ENCODE data around the gene PTPRK.
A peak's percentile ranks its signal among the peaks of the same experiment; 100 is the strongest.

Gene PTPRK

DNA sequence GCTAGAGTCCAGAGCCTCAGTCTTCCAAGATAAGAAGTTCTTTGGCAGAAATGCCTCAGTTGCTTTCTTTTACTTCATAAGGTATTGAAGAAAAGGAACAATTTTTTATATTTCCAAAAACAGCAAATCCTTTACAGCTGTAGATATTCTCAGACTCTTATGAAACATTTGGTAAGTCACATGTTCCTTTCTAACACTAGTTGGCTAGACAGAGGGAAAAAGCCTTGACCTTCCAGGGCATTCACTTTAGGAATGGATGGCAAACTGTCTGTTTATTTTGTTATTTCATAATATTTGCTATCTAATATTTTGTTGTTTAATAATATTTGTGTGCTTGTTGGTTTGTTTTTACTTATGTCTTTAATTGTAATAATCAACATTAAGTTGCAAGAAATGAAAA lies 140.8 kb downstream of the PTPRK start:
- DNase-seq: no peak

DNA sequence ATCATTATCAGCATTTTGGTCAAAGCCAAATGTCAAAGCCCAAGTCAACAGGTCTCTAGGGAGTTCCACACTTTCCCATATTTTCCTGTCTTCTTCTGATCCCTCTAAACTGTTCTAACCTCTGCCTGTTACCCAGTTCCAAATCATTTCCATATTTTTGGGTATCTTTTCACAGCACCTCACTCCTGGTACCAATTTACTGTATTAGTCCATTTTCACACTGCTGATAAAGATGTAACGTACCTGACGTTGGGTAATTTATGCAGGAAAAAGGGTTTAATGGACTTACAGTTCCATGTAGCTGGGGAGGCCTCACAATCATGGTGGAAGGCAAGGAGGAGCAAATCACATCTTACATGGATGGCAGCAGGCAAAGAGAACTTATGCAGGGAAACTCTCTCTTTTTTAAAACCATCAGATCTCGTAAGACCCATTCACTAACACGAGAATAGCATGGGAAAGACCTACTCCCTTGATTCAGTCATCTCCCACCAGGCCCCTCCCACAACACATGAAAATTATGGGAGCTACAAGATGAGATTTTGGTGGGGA lies 143.4 kb downstream of the PTPRK start:
- DNase-seq: no peak

DNA sequence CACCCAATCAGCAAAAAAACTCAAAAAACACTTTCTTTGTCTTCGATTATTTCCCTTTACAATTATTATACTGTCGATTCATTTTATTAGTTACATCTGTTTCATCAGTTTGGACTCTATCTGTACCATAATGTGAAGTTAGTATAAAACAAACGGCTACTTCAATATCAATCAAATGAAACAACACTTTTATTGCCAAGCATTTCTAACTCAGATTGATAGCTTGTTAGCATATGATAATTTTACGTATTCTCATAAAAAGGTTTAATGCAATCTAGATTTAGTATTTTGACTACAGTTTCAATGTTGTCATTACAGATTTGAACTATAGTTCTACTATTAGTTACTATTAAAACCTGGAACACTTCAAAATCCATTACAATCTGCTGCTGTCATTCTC lies 149.3 kb downstream of the PTPRK start:
- DNase-seq: no peak

DNA sequence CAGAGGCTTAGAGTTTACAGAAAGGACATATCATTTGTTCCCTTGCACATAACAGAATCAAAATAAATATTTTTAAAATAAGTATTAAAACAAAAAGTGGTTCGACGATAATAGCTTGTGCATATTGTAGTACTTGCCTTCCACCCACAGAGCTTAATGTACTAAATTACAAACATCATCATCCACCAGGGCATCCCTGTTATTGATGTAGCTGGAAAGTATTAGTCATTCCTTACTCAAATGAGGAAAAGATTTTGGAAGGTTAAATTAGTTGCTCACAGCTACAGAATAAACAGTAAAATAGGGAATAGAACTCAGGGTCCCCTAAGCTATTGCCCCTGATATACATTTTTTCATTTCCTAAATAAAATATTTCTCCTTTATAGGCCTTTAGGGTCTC lies 150.3 kb downstream of the PTPRK start:
- peak; percentile 4 for DNase-seq

DNA sequence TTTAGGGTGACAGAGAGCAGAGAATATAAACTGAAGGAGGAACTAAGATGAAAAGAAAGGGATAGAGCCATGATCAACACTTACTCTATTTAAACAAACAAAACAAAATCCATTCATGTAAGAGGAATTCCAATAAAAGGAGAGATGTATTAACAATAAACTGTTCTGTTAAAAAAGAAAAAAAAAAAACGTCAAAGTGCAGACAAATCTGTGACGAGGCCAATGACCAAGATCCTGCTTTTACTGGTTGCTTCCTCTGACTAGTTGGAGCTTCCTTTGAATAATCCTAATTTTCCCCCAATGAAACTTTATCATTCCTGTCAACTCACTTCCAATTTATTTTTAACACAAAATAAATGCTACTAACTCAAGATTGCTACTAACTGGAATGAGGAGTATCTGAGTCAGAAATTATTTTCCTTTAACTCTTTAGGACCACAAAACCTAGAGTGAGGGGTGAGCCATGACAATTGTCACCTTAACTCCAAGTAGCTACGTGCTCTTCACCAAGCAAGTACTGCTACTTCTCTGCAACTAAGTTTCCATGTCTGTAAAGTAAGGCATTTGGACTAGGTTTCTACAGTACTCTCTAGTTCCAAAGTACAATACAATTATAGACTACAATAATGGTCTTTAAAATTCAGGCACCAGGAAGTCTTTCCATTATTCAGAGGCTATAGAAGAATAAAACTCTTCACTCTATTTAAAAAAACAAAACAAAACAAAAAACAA lies 152.0 kb downstream of the PTPRK start:
- DNase-seq: no peak

DNA sequence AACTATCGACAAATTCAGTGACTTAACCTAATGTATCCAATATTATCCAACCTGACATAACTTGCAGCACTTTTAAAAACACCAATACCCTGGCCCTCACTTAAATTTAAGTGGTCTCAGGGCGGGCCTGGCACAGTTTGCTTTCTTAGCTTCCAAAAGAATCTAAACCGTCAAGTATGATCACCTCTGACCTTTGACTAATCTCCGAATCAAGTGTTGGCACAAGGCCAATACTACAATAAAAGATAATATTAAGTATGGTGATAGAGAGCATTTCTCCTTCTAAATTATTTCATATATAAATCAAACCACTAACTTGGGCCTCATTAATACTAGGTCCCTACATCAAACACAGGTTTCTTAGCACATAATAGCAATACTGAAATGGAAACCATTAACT lies 153.0 kb downstream of the PTPRK start:
- no peak for DNase-seq

DNA sequence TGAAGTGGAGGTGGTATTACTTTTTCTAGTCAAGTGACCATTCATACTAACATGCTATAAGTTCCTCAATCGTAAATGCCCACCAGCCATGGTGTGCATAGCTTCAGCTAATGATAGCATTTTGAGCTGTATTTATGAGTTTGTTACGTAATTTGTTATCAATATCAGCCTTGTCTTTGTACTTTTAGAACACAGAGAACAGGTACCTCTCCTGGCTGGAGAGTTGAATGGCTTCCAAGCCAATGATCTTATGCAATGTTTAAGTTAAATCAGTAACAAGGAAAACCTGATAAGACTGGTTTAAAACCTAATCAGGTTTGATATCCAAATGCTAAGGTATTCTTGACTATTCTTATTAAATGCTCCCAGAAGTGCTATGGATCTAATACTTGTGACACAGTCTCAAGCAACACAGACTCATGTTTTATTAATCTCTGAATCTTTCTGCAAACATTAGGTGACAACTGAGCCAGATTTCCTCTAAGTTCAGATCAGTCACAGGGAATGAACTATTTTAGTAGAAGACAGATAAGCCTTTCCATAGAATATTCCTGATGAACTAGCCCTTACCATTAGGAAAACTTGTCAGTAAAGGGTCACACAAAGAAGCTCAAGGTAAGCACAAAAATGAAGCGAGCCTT lies 154.8 kb downstream of the PTPRK start:
- DNase-seq: no peak

DNA sequence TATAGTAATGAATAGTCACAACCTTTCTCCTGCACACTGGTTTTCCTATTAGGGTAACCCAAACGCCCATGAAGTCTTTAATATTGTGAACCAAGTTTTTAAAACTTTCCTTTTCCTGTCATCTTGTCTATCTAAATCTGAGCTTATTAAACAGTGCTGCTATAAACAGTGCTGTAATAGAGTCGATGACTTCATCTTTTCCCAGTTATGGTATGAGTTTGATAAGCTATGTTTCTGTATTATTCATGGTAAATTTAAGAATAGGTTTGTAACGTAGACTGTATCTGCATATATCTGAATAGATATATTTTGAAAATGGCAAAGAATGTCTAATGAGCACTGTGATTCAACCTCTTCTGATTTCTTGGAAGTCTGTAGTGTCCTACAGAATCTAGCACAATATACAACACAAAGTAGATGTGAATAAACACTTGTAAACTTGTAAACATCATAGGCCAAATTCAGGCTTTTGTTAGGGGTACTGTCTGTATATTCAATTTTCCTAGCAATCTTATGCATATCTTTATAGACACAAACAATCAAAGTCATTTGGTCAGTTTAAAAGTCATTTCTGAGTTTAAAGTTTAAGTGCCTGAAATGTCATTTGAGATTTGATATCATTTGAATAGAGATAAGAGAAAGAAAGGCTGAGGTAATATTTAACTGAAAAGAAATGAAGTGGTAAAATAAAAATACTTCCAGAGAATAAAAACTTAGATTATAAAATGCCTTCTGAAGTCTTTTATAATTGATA lies 155.5 kb downstream of the PTPRK start:
- DNase-seq: no peak

DNA sequence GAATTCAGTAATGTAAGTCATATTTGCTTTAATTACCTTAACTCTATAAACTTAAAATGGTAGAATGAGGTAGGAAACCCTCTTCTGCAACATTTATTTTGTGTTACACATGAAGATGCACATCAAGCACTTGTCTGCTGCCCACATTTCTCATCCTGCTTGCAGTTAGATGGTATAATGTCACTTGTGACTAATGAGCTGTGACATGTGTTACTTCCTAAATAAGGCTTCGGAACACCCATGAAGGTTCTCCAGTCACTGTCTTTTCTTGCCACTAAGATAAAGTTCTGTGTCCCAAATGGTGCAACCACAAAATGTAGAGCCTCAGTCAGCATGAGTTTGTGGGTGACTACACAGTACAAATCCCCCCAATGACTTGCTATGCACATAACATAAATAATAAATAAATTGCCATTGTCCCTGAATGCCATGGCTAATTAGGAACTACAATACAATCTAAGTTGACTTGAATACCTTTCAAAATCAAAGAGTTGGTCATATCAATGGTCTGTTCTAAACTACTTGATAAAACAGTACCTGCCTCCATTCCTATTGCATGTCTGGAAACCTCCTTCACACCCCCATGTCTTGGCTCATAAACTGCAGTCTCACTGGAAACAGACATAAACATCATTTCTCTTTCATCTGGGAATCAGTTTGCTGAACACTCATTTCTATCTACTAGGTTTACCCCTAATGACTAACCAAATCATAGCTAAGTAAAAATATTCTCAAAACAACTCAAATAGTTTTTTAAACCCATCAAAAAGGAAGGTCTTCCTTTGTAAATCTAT lies 157.2 kb downstream of the PTPRK start:
- peak; percentile 39 for DNase-seq

DNA sequence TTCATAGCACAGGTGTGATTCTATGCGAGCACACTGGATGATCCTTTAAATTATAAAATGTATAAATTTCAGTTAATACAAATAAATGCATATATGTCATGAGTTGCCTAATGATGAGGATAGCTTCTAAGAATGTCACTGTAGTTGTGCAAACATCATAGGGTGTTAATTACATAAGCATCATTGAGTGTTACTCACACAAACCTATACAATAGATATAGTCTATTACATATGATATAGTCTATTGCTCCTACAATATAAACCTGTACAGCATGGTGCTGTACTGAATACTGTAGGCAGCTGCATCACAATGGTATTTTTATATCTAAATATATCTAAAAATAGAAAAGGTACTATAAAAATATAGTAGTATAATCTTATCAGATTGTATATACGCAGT lies 159.0 kb downstream of the PTPRK start:
- DNase-seq: no peak

DNA sequence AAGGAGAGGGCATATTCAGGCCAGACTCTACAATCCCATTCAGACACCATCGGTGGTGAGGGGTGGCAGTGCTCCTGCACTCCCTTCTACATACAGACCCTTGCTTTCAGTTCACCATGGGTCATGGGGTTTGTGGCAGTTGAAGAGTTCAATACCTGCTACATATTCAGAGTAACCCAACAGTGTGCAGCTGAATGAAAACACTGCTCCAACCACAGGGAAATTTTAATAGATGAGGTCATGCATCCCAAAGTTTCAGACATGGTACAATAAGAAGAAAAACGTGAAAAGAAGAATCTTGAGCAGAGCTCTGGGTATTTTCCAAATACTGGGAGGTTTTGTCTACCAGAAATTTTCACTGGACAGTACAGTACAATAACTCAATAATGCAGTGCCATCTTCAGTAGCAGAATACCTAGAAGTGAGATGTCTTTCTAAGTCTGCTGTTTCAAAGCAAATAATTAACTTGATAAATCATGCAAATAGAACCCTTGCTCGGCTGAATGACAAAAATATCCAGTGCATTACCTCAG lies 162.1 kb downstream of the PTPRK start:
- DNase-seq: no peak

DNA sequence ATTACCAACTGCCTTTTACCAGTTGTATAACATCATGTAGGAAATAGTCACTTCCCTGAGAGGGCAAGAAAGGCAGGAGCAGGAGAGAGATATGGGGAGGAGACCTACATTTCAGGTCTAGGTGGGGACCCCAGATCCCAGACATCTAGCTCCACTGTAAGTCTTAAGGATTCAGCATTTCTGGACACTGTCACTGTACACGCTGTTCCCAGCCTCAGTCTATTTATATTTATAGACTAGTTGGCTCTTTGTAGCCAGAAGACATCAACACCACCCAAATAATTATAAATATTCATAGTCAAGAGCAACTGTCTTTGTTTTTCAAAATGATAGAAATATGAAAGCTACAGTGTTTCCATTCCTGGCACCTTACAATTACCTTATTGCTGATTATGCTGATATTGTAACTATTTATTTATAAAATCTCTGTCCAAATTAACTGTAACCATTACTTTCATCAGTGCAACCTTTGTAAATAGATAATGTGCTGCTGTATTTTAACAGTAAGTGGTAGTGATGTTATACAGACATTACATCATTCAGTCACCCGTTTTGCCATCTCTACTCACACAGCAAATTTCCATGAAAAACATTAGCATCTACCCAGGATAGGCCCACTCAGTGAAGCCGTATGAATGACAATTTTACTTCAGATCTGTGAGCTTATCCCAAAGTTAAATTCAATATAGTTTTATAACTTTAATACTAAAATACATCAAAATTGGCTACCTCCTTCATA lies 162.8 kb downstream of the PTPRK start:
- no peak for DNase-seq

DNA sequence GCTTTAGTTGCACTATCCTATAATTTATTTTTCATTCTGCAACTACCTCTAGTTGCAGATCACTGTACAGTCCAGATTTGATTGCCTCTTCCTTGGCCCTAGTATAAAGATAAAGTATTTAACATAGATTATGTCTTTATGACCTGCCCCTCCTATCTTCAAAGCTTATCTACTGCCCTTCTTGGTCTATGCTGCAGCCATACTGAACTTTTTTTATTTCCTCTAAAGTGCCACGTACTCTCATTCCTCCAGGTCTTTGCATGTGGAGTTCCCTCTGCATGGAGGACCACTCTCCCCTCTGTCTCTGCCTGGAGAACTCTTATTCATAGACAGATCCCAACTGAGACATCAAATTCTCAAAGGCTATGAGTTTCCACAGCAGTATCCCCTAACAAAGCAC lies 168.0 kb downstream of the PTPRK start:
- no peak for DNase-seq

DNA sequence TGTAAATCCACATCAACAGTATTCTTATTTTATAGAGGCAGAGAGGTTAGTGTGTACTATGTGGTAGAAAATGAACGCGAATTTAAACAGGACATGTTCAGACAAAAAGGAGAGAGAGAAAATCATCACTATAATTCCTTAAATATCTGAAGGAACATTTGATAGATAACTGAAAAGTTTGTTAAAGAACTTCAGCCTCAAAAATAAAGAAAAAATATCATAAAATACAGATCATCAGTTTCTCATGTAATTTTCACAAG lies 169.2 kb downstream of the PTPRK start:
- DNase-seq: no peak

DNA sequence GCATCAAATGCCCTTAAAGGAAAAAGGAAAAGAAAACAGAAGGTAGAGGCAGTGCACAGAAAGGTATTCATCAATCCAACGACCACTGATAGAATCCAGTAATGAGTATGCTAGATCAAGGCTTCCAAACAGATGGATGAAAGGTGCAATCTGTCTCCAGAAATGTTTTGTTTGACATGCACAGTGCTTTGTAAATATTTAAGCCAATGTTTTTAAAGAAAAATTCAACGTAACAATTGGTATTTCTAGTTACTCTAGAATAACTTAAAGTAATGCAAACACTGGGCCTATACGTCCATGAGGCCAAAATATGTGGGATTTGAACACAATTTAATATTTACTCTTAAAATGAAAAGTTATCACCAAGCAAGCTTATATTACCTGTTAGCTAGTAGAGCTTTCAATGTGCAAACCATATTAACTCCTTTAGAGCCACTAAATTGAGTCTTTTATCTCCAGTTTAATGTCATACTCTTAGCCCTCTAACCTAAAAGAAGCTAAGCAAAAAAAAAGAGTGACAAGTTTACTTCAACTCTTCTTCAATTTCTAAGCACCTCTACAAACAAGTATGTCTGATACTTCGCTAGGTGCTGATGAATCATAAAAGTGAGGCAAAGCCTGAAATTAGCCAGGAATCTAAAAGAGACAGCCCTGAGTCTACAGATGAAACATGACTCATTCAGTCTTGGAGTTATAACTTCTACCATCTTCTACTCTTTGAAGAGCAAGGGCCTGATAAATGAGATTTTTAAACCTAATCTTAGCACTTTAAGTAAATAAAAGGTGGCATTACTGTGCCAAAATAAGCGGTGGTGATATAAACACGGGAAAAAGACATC lies 169.8 kb downstream of the PTPRK start:
- peak; percentile 82 for DNase-seq

DNA sequence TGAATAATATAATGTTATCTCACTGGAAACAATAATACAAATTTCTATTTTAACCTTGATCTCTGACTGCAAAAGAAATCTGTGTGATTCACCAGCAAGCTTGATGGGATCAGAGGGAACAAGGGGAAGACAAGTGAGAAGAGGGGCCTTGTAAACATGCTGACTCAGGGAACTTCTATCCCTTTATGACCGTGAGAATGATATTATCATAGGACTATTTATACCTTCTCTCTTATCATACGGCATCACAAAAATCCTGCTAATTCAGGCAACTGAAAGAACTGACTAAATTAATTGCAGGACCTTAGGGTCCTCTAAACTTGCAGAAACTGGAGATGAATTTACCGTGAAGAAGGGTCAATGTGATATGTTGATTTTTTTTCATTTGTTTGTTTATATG lies 173.3 kb downstream of the PTPRK start:
- DNase-seq: no peak

DNA sequence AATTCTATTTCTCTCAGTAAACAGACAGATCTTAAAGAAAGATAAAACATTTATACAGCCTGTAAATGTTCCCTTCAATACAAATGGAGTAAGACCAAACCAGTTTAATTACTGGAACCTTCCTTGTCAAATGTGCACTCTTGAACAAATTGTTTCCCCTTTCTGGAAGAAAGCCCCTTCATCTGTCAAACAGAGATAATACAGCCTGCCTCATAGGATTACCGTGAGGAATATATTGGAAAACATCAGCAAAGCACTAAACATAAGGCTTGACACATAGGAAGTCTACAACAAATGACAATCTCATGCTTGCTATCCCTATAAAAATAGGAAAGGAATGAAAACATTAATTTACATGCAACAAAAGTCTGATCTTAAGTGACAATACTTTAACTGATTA lies 173.8 kb downstream of the PTPRK start:
- no peak for DNase-seq

DNA sequence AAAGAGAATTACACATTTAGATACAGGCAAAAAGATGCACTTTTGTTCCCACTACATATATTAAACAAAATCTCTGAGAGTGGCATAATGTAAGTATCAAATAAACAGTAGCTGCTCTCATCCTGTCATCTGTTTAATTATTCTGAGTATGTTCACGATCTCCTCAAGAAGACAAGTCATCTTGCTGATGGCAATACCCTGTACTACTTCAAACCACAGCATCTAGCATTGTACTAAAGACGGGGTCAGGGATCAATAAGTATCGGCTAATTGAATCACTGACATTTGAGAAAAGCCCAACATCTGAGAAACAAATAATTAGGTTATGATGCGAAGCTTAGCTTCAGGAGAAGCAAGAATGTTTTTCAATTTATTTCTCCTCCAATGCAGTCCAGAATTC lies 175.1 kb downstream of the PTPRK start:
- no peak for DNase-seq

DNA sequence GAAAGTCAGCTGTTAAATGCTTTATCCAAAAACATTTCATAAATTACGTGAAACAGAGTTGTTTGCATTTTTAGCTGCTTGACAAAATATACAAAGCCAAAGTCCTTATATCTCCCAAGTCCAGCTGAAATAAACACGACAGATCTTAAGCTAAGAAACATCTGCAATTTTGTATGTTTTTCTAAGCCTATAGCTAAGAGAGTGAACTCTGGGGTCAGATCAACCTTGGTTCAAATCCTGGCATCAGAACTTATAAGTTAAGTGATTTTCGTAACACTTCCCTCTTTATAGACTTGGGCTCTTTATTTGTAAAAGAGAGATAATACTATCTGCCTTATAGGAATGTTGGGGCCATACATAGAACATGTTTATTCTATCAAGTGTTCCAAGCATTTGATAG lies 176.7 kb downstream of the PTPRK start:
- no peak for DNase-seq

DNA sequence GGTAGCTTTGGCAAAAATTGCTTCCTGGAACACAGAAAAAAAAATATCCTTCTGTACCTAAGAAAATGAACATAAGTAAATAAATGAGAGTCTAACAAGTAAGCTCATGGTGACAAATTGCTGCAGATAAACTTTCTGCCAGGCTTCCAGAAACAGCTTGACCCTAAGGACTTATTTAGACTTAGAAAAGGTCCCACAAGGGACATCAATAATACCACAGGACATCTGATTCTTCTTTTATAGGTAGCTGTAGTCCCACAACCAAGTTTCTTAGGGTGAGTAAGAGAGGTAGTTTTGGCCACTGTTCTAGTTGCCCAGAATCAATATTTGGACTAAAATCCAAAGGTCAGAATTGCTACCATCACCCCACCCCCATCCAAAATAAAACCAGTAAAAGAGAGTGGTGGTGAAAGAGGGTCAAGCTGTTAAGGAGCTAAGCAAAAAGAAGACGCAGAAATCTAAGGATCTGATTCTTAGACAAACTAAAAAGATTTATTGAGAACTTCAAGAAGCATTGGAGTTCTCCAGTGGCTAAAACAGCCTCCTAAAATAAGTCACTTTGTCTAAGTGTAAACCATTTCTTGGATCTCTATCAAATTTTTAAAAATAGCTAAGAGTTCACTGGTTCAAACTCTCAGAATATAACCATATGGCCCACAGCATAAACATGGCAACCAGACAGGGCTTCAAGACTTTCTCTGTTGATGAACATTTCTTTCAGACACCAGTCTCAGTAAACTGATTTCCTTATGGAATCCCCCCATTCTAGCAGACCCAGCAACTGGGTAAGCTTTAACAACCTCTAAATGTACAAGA lies 180.6 kb downstream of the PTPRK start:
- no peak for DNase-seq

DNA sequence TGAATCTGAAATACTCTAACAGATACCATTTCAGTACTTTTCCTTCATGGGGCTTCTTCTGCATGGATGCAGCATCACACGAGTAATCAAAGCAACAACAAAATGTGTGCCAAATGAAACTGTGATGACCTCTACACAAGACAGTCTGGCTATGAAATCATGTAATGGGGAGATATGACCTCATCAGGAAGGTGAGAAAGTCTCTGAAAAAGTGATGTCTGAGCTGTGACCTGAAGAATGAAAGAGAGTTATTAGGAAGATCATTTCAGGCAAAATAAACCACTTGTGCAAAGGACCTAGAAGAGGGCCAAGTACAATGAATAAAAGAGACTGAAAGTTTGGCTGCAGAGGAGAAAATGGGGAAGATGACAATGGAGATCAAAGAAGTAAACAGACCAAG lies 182.8 kb downstream of the PTPRK start:
- no peak for DNase-seq
